DMS 273 (cell line): ENCODE measurements around the gene PDE4D.
A peak's percentile ranks its signal among the peaks of the same experiment; 100 is the strongest.
"Not testable (repeated sequence)": the region's sequence is repeated elsewhere in the genome, so short reads cannot be mapped to it uniquely, and the experiment has no call there.

Source experiments
- DNase-seq: peaks from one replicate; lab custom pipeline; 2025; ENCODE audit not compliant: unreplicated experiment; lab: John Stamatoyannopoulos, UW

The PDE4D gene

DNA sequence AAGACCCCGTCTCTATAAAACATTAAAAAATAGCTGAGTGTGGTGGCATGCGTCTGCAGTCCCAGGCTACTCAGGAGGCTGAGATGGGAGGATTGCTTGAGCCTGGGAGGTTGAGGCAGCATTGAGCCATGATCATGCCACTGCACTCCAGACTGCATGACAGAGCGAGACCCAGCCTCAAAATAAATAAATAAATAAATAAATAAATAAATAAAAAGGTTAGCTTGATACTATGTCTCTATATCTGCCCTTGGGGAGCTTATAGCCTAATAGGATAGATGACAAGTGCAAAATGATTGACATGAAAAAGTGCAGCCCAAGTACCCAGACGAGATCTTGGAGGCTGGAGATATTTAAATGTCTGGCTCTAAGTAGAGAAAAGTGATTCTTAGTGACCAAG is 122.6 kb downstream of the PDE4D start:
- DNase-seq: no peak

DNA sequence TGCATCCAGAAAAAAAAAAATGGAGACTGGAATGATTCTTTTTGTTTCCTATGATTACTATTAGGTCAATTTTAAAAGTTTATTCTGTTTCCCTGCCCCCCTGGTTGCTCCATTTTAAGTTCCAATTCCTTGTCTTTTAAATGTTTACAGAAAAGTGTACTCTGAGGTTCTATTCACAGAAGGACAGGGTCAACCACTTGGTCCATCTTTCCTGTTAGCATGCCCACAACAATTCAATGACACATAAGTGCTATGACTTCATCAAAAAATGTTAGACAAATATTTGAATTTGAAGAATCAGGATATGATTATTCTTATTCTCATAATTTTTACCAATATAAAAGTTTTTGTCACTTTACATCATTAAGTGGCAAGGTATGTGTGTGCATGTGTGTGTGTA is 123.7 kb downstream of the PDE4D start:
- no peak for DNase-seq

DNA sequence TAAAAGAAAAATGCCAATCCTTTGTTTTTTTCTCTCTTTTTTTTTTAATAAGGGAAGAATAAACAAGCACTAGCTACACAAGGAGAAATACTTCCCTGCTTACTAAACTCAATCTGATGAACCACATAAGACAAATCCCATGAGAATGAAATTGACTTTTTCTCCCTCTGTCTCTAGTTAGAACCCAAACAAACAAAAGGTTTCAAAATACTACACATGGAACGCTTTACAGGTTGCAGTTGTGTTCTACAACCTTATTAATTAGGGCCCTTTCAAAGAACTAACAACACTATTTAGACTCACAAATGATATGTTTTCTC is 124.5 kb downstream of the PDE4D start:
- peak; percentile 52 for DNase-seq

DNA sequence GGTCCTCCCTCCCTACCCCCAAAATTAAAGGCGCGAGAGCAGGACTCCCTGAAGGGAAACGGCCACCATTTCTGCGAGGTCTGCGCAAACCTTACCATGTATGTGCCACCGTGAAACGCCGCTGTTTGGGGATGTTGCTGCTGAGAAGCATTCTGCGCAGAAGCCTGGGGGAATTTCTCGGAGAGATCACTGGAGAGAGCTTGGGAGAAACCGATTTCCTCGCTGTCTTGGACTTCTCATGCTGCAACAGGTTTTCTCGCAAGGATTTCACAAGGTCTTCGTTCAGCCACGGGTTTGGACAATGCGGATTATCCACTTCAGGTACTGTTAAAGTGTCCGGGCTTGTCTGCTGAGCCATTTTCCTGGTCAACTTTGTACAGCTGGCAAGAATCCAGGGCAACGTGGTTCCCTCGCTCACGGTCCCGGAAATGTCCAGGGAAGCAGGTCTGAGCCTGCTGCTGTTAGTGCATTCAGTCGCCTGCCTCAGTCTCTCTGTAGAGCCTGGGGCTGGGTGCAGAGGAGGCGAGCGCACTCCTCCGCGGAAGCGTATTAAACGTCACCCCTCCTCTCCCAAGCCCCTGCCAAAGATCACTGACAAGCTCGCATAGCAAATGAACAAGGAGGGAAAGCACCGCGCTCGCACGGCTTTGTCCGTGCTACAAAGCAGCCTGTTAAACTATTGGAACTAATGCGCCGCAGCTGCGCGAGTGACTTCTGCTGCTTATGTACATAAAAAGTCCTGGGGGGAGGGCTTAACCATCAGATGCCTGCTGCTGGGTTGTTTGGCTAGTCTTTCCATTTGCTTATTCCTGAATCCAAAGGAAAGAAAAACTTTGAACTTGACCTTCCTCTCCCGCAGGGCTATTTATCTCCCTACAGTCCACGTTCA is 125.1 kb downstream of the PDE4D start:
- DNase-seq: peak; percentile 97

DNA sequence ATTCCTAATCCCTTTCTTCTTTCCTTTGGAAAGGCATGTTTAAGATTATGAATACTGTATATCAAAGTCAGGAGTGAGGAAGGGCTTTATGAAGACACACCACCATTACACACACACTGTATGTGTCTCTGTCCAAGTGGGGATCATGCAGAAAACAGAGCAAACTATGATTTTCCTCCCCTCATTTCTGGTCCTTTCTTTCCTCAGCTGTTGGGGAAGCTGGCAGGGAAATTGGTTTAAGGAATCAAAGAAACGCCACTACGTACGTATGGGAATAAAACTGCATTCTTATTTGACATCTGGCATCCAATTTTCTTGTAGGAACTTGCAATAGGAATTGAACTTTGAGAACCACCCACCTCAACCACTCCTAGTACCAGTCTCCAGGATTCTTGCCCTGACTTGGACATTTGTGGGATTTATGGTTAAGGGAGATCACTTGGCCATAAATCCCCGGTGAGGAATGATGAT is 125.8 kb downstream of the PDE4D start:
- DNase-seq: peak; percentile 78

DNA sequence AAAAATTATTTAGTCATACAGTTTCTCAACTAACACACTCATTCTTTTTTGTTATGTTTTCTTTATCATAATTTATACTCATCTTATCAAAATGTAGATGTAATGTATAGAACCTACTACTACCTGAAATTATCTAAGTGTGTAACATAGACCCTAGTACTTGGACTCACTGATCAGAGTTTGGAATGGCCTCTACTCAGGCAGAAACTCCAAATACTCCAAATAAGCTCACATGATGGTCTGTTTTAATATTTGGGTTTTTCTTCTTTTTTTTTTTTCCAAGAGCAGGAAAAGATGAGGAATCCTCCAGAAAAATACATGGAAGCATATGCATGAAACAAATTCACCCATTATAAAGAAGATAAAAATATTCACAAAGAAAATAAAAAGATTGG is 126.3 kb downstream of the PDE4D start:
- peak; percentile 25 for DNase-seq

DNA sequence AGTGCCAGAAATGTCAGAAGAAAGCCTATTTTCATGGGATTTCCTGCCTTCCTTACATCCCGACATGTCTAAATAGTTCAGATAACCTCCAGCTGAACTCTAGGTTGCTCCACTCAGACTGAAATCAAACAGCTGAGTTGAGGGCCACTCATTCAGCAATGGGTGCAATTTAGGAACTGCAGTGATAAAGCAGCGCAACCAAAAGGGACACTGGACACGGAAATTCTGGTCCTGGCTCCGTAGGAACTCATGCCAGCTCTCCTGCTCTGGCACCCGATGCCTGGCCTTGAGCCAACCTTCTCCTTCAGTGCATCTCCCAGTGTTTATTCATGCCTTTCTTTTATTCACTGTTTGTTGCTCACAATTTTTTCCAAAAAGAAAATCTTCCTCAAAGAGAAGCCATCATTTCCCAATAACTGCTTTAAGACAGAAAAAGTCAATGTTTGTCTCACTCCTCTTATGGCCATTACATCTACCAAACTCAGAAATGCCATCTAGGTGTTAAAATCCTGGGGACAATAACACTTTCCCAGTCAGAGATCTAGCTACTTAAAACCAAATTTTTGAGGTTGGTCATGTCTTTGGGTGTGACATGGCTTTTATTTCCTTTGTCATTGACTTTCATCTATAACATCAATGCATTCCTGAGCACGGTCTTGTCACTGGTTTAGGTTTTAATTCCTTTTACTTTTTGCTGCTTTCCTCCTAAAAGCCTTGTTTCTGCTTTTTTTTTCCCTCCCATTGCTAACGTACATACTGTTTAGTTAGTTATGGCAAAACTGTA is 126.9 kb downstream of the PDE4D start:
- DNase-seq: peak; percentile 78

DNA sequence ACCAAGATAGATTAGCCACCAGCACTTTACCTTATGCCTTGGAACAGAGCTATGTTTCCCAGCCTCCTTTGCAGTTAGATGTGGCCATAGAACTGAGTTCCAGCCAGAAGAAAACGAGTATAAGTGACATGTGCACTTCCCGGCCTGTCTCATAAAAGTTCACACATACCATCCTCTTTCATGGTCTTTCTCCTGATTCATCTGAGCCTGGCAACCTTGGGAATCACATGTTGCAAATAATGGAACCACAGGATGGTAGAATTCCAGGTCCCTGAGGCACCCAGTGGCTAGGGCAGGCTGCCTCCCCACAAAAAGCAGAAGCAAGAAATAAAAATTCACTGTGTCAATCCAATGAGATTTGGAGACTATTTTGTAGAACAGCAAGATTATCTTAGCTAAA is 128.1 kb downstream of the PDE4D start:
- DNase-seq: no peak

DNA sequence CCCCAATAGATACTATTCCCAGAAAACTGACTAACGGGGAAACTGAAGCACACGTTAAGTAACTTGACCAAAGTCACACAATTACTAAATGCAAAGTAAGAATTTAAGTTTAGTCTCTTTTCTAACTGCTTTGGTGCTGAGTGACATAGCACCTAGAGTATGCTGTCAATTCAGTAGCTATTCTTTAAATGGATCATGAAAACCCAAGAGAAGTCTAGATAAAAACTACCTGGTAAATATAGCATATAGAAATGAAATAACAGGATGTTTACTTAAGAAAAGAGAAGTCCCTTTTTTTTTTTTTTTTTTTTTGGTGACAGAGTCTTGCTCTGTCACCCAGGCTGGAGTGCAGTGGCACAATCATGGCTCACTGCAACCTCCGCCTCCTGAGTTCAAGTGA is 129.2 kb downstream of the PDE4D start:
- DNase-seq: no peak

DNA sequence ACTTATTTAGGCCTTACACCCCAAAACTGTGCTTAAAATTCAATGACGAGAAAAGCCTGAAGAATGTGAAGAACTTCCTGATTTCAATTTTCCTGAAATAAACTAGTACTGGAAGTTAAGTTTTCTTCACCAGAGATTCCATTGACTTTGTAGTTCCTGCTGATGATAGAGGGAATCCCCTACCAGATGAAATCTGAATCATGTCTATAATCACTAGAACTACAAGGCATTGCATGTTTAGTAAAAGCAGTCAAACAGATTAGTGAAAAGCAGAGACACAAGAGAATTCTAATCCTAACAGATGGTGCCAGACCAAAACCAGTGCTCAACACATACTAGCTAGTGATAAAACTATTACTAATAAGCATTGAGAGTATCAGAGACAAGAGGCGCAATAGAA is 130.0 kb downstream of the PDE4D start:
- DNase-seq: peak; percentile 42

DNA sequence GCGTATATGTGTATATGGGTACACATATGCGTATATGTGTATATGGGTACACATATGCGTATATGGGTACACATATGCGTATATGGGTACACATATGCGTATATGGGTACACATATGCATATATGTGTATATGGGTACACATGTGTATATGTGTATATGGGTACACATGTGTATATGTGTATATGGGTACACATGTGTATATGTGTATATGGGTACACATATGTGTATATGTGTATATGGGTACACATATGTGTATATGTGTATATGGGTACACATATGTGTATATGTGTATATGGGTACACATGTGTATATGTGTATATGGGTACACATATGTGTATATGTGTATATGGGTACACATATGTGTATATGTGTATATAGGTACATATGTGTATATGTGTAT is 131.3 kb downstream of the PDE4D start:
- DNase-seq: not testable (repeated sequence)

DNA sequence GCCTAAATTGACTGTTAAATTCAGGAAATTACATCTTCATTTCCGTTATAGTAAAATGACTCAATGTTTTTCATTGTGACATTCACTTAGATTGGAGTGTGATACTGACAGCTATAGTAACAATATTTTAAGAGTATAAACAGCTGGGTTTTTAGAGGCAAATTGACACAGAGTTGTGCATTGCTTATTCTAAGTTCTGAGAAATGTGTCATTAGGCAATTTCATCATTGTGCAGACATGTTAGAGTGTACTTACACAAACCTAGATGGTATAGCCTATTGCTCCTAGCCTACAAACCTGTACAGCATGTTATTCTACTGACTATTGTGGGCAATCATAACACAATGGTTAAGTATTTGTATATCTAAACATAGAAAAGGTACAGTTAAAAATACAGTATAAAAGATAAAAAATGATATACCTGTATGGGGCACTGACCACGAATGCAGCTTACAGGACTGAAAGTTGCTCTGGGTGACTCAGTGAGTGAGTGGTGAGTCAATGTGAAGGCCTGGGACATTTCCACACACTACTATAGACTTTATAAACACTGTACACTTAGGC is 132.7 kb downstream of the PDE4D start:
- no peak for DNase-seq

DNA sequence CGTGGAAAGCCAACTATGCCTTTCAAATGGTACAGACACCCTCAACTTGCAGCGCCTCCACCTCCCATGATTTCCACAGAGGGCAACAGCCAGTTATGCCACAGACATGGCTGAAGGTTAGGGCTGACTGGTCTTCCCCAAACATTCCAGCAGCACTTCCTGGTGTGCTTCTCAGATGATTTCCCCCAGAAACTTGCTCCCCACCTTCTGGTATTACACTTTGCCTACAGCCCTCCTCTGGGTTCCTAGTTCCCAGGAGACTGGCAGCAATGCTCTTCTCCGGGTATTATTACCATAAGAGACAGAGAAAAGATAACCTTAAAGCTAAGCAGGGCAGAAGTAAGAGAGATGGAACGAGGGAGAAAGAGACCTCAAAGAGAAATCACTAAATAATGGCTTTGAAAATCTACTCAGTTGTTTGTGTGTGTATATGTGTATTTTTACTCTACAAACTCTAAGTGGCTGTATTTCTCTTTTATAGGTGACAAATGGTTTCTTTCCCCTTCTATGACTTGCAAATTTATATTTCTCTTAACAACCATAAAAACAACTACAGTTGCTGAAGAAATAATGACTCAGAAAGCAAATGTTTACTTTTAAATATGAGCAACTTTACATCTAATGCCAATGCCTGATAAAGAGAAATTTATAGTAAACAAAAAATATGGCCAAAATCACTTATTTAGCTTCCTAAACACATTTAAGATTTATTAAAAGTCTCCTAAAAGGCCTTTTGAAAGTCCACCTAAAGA is 133.8 kb downstream of the PDE4D start:
- peak; percentile 68 for DNase-seq

DNA sequence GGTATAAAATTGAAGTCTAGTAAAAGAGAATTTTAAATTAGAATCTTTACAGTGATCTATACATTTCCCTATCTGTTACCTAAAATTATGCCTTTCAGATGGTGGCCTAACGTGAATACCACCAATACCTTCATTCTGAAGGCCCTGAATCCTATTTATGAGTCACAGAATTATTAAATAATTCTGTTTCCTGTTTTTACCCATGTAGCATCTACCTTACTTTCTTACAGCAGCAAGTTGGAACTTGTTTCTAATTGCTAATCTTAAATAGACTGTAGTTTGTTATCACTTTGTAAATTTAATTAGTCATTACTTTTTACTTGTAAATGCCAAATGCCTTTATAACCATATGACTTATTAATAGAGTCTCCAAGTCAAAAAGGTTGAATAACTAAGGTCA is 135.0 kb downstream of the PDE4D start:
- DNase-seq: no peak

DNA sequence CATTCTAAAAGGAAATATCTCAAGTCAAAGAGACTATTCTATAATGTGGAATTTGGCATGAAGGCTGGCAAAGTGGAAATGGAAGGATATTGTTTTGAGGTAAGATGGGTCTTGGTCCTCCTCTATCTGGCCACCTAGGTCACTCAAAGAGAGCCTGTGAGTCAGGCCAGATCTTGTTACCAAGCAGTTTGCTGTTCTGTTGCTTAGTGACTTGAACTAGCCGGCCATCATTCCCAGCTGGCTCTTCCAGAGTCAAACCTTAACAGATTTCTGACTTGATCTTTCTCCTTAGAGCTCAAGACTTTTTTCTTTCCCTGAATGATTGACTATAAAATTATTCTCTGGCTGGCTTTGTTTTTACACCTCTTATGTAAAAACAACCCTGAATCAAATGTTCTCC is 136.1 kb downstream of the PDE4D start:
- peak; percentile 40 for DNase-seq

DNA sequence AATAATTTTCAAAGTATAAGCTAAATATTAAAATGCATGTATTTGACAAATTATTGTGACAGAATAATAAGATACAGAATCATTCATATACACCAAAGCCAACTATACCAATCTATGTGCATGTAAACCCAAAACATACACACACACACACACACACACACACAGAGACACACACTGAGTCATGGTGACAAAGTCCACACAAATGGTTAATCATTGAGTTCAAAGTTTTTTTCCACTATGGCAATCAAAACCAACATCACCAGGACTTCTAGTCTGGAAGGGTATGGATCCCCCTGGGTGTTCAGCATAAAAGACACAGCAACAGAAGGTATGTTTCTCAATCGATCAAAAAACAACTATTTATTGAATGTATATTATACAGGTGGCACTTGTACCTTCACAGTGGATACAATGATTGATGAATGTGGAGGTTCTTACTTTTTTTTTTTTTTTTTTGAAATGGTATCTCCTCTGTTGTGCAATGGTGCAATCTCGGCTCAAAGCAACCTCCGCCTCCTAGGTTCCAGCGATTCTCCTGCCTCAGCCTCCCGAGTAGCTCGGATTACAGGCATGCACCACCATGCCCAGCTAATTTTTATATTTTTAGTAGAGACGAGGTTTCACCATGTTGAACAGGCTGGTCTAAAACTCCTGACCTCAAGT is 137.0 kb downstream of the PDE4D start:
- DNase-seq: no peak

DNA sequence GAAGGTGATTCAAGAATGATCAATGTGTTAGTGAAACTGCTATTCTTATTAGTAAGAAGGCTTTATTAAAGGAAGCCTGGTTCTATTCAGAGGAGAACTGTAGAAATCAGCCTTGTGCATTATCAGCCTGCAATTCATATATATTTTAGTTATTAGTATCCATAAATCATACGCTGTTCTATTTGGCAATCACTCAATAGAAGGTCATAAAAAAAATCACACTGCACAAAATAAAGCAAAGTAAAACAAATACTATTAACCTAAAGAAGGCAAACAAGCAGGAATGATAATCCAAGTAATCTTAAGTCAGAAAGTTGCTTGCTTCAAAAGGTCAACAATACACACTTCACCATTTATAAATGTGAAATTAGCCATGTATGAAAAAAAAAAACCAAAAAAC is 138.1 kb downstream of the PDE4D start:
- no peak for DNase-seq

DNA sequence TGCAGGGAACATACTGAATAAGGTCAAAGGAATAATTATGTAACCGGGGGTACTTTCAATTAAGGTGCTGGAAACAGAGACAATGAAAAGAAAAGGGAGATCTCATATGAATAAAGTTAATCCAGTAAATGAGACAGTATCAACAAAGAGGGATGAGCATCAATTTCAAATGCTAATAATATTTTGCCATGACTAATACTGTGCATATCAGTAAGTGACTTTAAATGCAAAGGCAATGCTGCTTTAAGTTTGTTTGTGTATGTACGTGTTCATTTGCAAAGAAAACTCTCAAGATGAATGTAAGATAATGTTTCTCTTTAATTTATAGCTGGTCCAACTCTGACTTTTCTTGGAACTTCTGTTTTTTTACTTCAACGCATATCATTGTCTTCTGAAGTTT is 139.9 kb downstream of the PDE4D start:
- DNase-seq: no peak

DNA sequence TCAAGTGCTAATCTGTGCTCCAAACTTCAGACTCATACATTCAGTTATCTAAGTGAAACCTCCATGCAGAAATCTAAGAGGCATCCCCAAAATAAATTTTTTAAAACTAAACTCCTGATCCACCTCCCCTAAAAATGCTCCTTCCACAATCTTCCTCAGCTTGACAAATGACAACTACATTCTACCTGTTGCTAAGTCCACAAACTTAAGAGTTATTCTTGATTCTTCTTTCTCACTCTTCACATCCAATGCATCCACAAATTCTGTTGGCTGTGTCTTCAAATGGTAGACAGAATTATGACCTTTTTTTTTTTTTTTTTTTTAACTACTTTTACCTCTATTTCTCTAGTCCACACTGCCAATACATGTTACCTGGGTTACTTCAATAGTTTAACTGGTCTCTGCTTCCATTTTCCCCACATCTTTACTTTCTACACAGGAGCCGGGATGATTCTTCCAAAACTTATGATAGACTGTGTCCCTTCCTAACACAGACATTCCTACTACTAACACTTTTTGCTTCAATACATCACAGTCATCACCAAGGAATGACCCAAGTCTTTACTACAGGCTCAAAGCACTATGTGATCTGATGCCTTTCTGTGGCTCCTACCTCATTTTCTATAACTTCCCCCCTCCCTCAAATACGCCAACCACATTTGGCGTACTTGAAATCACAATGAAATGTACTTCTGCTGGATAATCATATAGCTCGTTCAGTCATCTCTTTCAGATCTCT is 143.6 kb downstream of the PDE4D start:
- no peak for DNase-seq

DNA sequence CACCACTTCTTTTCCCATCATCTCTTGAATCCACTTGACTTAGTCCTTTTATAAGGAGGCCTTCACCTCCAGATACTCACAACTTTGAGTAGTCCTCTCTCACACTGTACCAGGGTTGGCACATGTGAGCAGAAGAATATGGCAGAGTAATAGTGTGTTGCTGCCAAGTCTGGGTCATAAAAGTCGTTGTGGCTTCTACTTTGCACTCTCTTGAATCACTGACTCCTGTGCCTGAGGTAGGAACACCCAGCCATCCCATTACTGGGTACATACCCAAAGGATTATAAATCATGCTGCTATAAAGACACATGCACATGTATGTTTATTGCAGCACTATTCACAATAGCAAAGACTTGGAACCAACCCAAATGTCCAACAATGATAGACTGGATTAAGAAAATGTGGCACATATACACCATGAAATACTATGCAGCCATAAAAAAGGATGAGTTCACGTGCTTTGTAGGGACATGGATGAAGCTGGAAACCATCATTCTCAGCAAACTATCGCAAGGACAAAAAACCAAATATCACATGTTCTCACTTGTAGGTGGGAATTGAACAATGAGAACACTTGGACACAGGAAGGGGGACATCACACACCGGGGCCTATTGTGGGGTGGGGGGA is 145.4 kb downstream of the PDE4D start:
- DNase-seq: not testable (repeated sequence)
